ENCODE results near the gene NKX2-1.

- TF ChIP-seq PML (IDR thresholded peaks at IDR 0.05; ENCODE audit: low read length) (no peak), RAD21 (IDR thresholded peaks at IDR 0.05; ENCODE audit: insufficient read depth, low read depth, low read length) (no peak), ESRRA (IDR thresholded peaks at IDR 0.05; ENCODE audit: low read length) (no peak), NR2C1 (IDR thresholded peaks at IDR 0.05) (no peak)
These were observed at the start of gene NKX2-1 for GRCh38 chr14:36519431-36520321.

Measured in GM12878 (cell line).